Activated naive CD4-positive, alpha-beta T cell treated with anti-CD3 and anti-CD28 coated beads for 36 hours (primary cell): ENCODE measurements around the gene DIS3. TPM values are rescaled to one million over a fixed set of nuclear protein-coding genes. Genes with fewer than 3 reads are reported as not detected.
"Not testable (repeated sequence)": the region's sequence is repeated elsewhere in the genome, so short reads cannot be mapped to it uniquely, and the experiment has no call there.

Source experiments
- CTCF ChIA-PET: fragments of 350-600 bp; sonication (Branson Sonifier 250); formaldehyde crosslinking; loops from one replicate; lab custom pipeline; 2021; ENCODE audit warnings: antibody characterized with exemption; lab: Charles Lee
- DNase-seq: peaks from one replicate; pipeline ENCODE4 v3.0.0-alpha.2; 2020
- H3K27ac Mint-ChIP-seq: one replicate; pipeline ENCODE4 v1.8.0; 2021; ENCODE audit warnings: mild to moderate bottlenecking, mixed read lengths
- H3K27me3 Mint-ChIP-seq: one replicate; pipeline ENCODE4 v1.8.0; 2021; ENCODE audit warnings: low read depth, mixed read lengths
- H3K36me3 Mint-ChIP-seq: one replicate; pipeline ENCODE4 v1.8.0; 2021; ENCODE audit warnings: low read depth, mixed read lengths
- H3K4me1 Mint-ChIP-seq: one replicate; pipeline ENCODE4 v1.8.0; 2021; ENCODE audit warnings: low read depth, mixed read lengths
- H3K4me3 Mint-ChIP-seq: one replicate; pipeline ENCODE4 v1.8.0; 2021; ENCODE audit warnings: mild to moderate bottlenecking, moderate library complexity, mixed read lengths
- H3K9me3 Mint-ChIP-seq: one replicate; pipeline ENCODE4 v1.8.0; 2021; ENCODE audit warnings: mixed read lengths
- intact Hi-C: fragments of 100-400 bp; cut with micrococcal nuclease; formaldehyde crosslinking; loops from one replicate; pipeline ENCODE4 v1.15.1; 2023
- total RNA-seq, 2 experiments: library from RNA; stranded (reverse); gene quantifications; one replicate each; pipeline ENCODE4 v1.2.3, GENCODE V29; 2021

DIS3 gene
- total RNA-seq, 2 experiments from 2014 or later = 47.7 to 48.9 TPM

GRCh38 chr13:72788831-72789230 is 7.1 kb upstream of the DIS3 start:
- intact Hi-C loops = loop anchor here (10.0 kb wide), 2 partner anchors 926 to 1496 kb away; no protein-coding TSS in a partner anchor

GRCh38 chr13:72784679-72785078 is 3.0 kb upstream of the DIS3 start:
- Mint-ChIP-seq H3K4me1 (peaks cover 40% of the 10 kb centered on the region), H3K36me3 (peaks cover 34% of the 10 kb centered on the region)
- H3K27ac Mint-ChIP-seq, H3K4me3 Mint-ChIP-seq, DNase-seq, CTCF ChIA-PET, H3K9me3 Mint-ChIP-seq, H3K27me3 Mint-ChIP-seq: not testable (repeated sequence)
- intact Hi-C loops = loop anchor here (10.0 kb wide), 2 partner anchors 930 to 1500 kb away; no protein-coding TSS in a partner anchor

More at GRCh38 chr13:72788831-72789230, 7.1 kb upstream of the DIS3 start:
- H3K9me3 Mint-ChIP-seq = peaks cover 2% of the 10 kb centered on the region
- no peaks in the 10 kb centered on the region for H3K27me3 Mint-ChIP-seq
- CTCF ChIA-PET = interaction anchor here (0.6 to 1.5 kb wide), 2 partner anchors 19 to 29 kb away, joined by 4 read pairs; no protein-coding TSS in a partner anchor
- H3K4me1 Mint-ChIP-seq = peaks cover 33% of the 10 kb centered on the region
- no peak overlapping the region for H3K27ac Mint-ChIP-seq
- no peak overlapping the region for H3K4me3 Mint-ChIP-seq
- peaks cover 47% of the 10 kb centered on the region for H3K36me3 Mint-ChIP-seq
- no peak for DNase-seq

- Mint-ChIP-seq H3K36me3 (peaks cover 38% of the 10 kb centered on the region), H3K4me1 (peaks cover 48% of the 10 kb centered on the region), H3K27me3 (no peaks in the 10 kb centered on the region), H3K27ac (peak overlapping the region; percentile 99), H3K4me3 (peak overlapping the region; percentile 99), H3K9me3 (no peaks in the 10 kb centered on the region)
- intact Hi-C loops = loop anchor here (2.0 to 10.0 kb wide), 4 partner anchors 140 to 1502 kb away; no protein-coding TSS in a partner anchor
- CTCF ChIA-PET = no interaction called here
- DNase-seq = no peak
Measured at GRCh38 chr13:72782717-72783116, 1.0 kb upstream of the DIS3 start.

GRCh38 chr13:72774019-72774418 is 7.7 kb downstream of the DIS3 start:
- H3K36me3 Mint-ChIP-seq = peaks cover 44% of the 10 kb centered on the region
- H3K9me3 Mint-ChIP-seq = no peaks in the 10 kb centered on the region
- DNase-seq = no peak

GRCh38 chr13:72763411-72763810 is 18.3 kb downstream of the DIS3 start:
- Mint-ChIP-seq H3K4me1 (no peaks in the 10 kb centered on the region), H3K36me3 (peaks cover 43% of the 10 kb centered on the region), H3K9me3 (no peaks in the 10 kb centered on the region), H3K4me3 (no peak overlapping the region), H3K27ac (no peak overlapping the region), H3K27me3 (no peaks in the 10 kb centered on the region)
- no peak for DNase-seq
- CTCF ChIA-PET = no interaction called here
- intact Hi-C loops = no loop called here

More at GRCh38 chr13:72774019-72774418, 7.7 kb downstream of the DIS3 start:
- Mint-ChIP-seq H3K27me3 (no peaks in the 10 kb centered on the region), H3K4me1 (peaks cover 19% of the 10 kb centered on the region), H3K27ac (no peak overlapping the region), H3K4me3 (no peak overlapping the region)
- intact Hi-C loops = no loop called here
- CTCF ChIA-PET = no interaction called here

- H3K4me3 Mint-ChIP-seq = no peak overlapping the region
- CTCF ChIA-PET = no interaction called here
- intact Hi-C loops = loop anchor here (2.0 kb wide), 1 partner anchor 17 kb away; no protein-coding TSS in a partner anchor
Measured at GRCh38 chr13:72760189-72760588, 21.5 kb downstream of the DIS3 start.

GRCh38 chr13:72757792-72758535 is 23.7 kb downstream of the DIS3 start:
- Mint-ChIP-seq H3K4me3 (no peak overlapping the region), H3K9me3 (no peaks in the 10 kb centered on the region), H3K36me3 (peaks cover 42% of the 10 kb centered on the region), H3K4me1 (no peaks in the 10 kb centered on the region), H3K27me3 (no peaks in the 10 kb centered on the region), H3K27ac (no peak overlapping the region)
- CTCF ChIA-PET = no interaction called here
- no peak for DNase-seq
- intact Hi-C loops = no loop called here

More at GRCh38 chr13:72760189-72760588, 21.5 kb downstream of the DIS3 start:
- Mint-ChIP-seq H3K27ac (no peak overlapping the region), H3K4me1 (no peaks in the 10 kb centered on the region), H3K36me3 (peaks cover 45% of the 10 kb centered on the region), H3K27me3 (no peaks in the 10 kb centered on the region), H3K9me3 (no peaks in the 10 kb centered on the region)
- no peak for DNase-seq

- intact Hi-C loops = no loop called here
- Mint-ChIP-seq H3K4me1 (peaks cover 3% of the 10 kb centered on the region), H3K27ac (no peak overlapping the region), H3K9me3 (no peaks in the 10 kb centered on the region), H3K27me3 (no peaks in the 10 kb centered on the region), H3K36me3 (peaks cover 52% of the 10 kb centered on the region), H3K4me3 (no peak overlapping the region)
- DNase-seq = no peak
- CTCF ChIA-PET = no interaction called here
Measured at GRCh38 chr13:72754111-72754510, 27.6 kb downstream of the DIS3 start.

GRCh38 chr13:72751220-72751619 is 30.5 kb downstream of the DIS3 start:
- Mint-ChIP-seq H3K36me3 (peaks cover 60% of the 10 kb centered on the region), H3K9me3 (no peaks in the 10 kb centered on the region), H3K4me1 (peaks cover 10% of the 10 kb centered on the region), H3K27me3 (no peaks in the 10 kb centered on the region), H3K4me3 (no peak overlapping the region), H3K27ac (no peak overlapping the region)
- no peak for DNase-seq
- intact Hi-C loops = no loop called here
- CTCF ChIA-PET = interaction anchor here (1.6 kb wide), 1 partner anchor 13 kb away, joined by 3 read pairs; no protein-coding TSS in a partner anchor

GRCh38 chr13:72745260-72745659 is 36.4 kb downstream of the DIS3 start:
- Mint-ChIP-seq H3K9me3 (no peaks in the 10 kb centered on the region), H3K4me1 (peaks cover 14% of the 10 kb centered on the region), H3K27ac (no peak overlapping the region), H3K36me3 (peaks cover 43% of the 10 kb centered on the region), H3K27me3 (no peaks in the 10 kb centered on the region), H3K4me3 (no peak overlapping the region)
- CTCF ChIA-PET = no interaction called here
- intact Hi-C loops = no loop called here
- DNase-seq = no peak

DNA sequence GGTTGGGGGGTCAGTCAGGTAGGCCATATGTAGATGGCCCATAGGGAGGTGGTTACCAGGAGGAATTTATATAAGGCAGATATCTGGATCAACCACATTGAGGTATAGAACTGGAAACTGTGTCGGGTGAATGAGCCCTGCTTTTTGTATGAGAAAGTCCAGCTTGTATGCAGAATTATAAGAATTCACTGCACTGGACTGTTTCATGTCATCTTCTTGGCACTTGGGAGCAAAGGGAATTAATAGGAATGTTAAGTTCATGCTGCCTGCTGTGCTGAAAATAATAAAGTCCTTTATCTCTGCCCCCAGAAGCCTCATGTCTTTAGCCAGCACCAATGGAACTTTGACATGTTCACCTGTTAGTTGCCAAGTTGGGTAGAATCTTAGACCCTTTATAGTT is 41.7 kb downstream of the DIS3 start:
- intact Hi-C loops = no loop called here
- H3K9me3 Mint-ChIP-seq = no peaks in the 10 kb centered on the region
- H3K27ac Mint-ChIP-seq = no peak overlapping the region
- CTCF ChIA-PET = no interaction called here
- H3K4me1 Mint-ChIP-seq = peaks cover 5% of the 10 kb centered on the region
- no peak for DNase-seq
- H3K27me3 Mint-ChIP-seq = no peaks in the 10 kb centered on the region
- H3K36me3 Mint-ChIP-seq = peaks cover 39% of the 10 kb centered on the region
- H3K4me3 Mint-ChIP-seq = no peak overlapping the region

GRCh38 chr13:72737033-72737432 is 44.7 kb downstream of the DIS3 start:
- Mint-ChIP-seq H3K4me3 (no peak overlapping the region), H3K27ac (no peak overlapping the region), H3K27me3 (no peaks in the 10 kb centered on the region), H3K36me3 (peaks cover 42% of the 10 kb centered on the region), H3K4me1 (peaks cover 4% of the 10 kb centered on the region), H3K9me3 (no peaks in the 10 kb centered on the region)
- no peak for DNase-seq
- intact Hi-C loops = no loop called here
- CTCF ChIA-PET = no interaction called here

DNA sequence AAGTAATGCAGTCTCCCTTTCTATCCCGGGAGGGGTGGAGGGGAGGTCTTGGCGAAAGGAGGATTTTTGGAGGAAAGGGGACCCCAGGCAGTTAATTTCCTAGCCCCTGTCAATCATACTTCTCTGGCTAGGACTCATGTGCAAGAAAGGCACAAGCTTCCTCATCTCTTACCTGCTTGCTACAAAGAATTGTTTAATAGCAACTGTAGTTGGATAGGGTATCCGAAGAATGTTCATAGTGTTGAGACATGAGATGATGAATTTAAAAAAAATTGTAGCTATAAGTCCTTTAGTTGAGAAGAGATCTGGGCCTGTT is 53.5 kb downstream of the DIS3 start:
- H3K4me1 Mint-ChIP-seq = peaks cover 36% of the 10 kb centered on the region
- H3K9me3 Mint-ChIP-seq = no peaks in the 10 kb centered on the region
- intact Hi-C loops = loop anchor here (5.0 kb wide), 1 partner anchor 1404 kb away; the partner anchor contains the start of gene KLF12
- H3K36me3 Mint-ChIP-seq = peaks cover 31% of the 10 kb centered on the region
- H3K4me3 Mint-ChIP-seq = peak overlapping the region; percentile 90
- H3K27me3 Mint-ChIP-seq = no peaks in the 10 kb centered on the region
- CTCF ChIA-PET = no interaction called here
- H3K27ac Mint-ChIP-seq = peak overlapping the region; percentile 81
- no peak for DNase-seq
